Measurements from ENCODE around the gene CSF1.

CSF1 gene

DNA sequence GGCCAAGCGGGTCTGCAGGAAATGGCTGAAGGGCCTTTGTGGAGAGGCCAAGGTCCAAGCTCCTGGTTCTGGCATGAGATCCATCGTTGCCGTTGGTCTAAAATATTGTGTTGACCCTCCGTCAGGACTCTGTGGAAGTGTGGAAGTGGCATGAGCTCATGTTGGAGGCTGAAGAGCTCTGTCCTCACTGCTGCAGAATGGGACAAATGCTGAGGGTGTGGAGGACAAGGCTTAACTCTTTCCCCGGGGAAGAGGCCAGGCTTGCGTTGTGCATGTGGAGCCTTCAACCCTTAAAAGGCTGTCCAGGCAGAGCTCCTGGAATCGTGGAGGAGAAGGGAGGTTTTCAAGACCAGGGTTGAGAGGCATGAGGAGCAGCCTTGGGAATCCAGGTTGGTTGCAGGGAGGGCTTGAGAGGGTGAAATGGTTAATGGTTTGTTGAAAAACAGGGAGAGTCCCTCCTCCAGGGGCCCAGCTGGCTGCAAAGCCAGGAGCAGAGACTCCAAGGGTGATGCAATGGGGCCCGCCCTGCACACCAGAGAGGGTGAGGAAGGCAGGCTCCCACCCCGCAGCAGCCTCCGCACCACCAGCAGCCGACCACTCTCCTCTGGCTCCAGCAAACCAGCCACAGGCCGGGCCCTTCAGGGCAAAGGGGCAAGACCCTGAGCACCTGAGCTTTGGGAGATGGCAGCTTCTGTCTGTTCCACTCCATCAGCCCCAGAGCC is 67.2 kb downstream of the CSF1 start:
- DNase-seq (ENCODE audit: low read depth, low spot score) = no peak
- no peak overlapping the region for H3K4me3 ChIP-seq (ENCODE audit: low read length)
- H3K9me3 ChIP-seq (ENCODE audit: control insufficient read depth, insufficient read depth, low read length) = no peaks in the 10 kb centered on the region
- no CpG with 5 or more reads among the region's 12 CpGs for WGBS (ENCODE audit: insufficient coverage, insufficient read length)
- no peaks in the 10 kb centered on the region for H3K4me1 ChIP-seq (ENCODE audit: control insufficient read depth, insufficient read depth, low read length)
- no peak overlapping the region for H3K27ac ChIP-seq (ENCODE audit: low read length)
- H3K27me3 ChIP-seq (ENCODE audit: control insufficient read depth, insufficient read depth, low read length) = no peaks in the 10 kb centered on the region
- H3K36me3 ChIP-seq (ENCODE audit: control insufficient read depth, insufficient read depth, low read length) = no peaks in the 10 kb centered on the region

DNA sequence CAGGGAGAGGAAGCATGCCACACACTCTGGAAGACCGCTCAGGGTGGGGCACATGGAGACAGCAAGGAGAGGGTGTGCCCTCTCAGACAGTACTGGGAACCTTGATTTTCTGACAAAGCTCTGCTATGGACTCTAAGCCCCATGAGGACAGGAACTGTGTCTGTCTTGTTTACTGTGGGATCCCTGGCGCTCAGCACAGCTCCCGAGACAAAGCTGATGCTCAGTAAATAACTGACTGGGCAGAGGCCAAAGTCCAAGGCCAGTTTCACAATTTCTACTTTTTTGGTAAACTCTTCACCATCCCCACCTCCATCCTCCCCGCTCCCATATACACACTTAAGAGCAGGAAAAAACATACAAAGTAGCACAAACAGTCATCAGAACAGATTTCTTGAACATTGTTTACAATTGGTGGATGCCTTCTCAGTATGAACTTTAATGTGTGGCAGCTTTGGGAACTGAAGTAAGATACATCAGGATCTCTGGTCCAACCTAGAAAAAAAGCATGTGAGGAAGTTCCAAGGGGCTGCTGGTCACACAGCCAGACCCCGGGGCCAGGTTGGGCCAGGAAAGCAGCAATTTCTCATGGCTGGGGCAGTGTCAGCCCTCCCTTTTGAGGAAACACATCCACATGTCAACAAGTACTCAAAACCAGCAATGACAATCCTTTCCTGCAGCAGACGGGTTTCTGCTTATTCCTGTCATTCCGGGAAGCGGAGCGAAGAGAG is 68.3 kb downstream of the CSF1 start:
- no peak overlapping the region for H3K27ac ChIP-seq (ENCODE audit: low read length)
- H3K4me1 ChIP-seq (ENCODE audit: control insufficient read depth, insufficient read depth, low read length) = peaks cover 2% of the 10 kb centered on the region; the same call in 1 of the 2 replicates
- H3K27me3 ChIP-seq (ENCODE audit: control insufficient read depth, insufficient read depth, low read length) = no peaks in the 10 kb centered on the region
- H3K4me3 ChIP-seq (ENCODE audit: low read length) = no peak overlapping the region
- no peaks in the 10 kb centered on the region for H3K36me3 ChIP-seq (ENCODE audit: control insufficient read depth, insufficient read depth, low read length)
- no peaks in the 10 kb centered on the region for H3K9me3 ChIP-seq (ENCODE audit: control insufficient read depth, insufficient read depth, low read length)
- DNase-seq (ENCODE audit: low read depth, low spot score) = no peak
- WGBS (ENCODE audit: insufficient coverage, insufficient read length) = no CpG with 5 or more reads among the region's 9 CpGs

DNA sequence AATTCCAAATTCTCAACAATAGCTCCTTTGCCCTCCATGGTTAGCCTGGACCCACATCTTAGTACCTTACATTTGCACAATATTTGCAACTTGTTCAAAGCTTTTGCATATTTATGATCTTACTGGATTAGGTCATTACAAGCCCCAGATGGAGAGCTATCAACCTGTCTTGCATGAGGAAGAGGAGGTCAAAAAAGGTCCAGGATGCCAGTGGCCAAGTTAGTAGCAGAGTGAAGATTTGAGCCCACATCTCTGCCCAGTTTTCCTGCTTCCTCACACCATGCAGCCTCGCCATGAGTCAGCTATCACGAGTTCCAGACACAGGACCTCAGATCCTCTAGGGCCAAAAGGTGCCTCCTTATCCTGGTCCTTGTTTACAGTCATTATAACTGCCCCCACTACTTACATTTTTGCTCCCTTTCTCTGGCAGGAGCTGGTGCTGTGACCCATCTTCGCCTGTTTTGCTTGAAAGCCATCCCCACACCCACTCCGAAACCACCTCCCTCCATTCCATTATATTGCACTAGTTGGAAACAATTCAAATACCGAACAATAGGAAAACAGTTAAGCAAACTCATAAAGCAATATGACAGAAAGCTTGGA is 68.9 kb downstream of the CSF1 start:
- H3K27me3 ChIP-seq (ENCODE audit: control insufficient read depth, insufficient read depth, low read length) = no peaks in the 10 kb centered on the region
- DNase-seq (ENCODE audit: low read depth, low spot score) = no peak
- no peaks in the 10 kb centered on the region for H3K9me3 ChIP-seq (ENCODE audit: control insufficient read depth, insufficient read depth, low read length)
- no peak overlapping the region for H3K4me3 ChIP-seq (ENCODE audit: low read length)
- no peak overlapping the region for H3K27ac ChIP-seq (ENCODE audit: low read length)
- H3K4me1 ChIP-seq (ENCODE audit: control insufficient read depth, insufficient read depth, low read length) = peaks cover 4% of the 10 kb centered on the region; the same call in 1 of the 2 replicates
- no peaks in the 10 kb centered on the region for H3K36me3 ChIP-seq (ENCODE audit: control insufficient read depth, insufficient read depth, low read length)
- WGBS (ENCODE audit: insufficient coverage, insufficient read length) = no CpG with 5 or more reads among the region's 5 CpGs
